HEK293 (cell line): ENCODE results near the gene GLYATL3.

Source experiments
- CTCF ChIA-PET: fragments of 350-600 bp; formaldehyde crosslinking; extraction: SDS; loops from one replicate; lab custom pipeline; 2021; ENCODE audit warnings: antibody characterized with exemption; lab: Yijun Ruan, JAX
- POLR2A ChIA-PET: fragments of 300-600 bp; formaldehyde crosslinking; extraction: SDS; loops from one replicate; lab custom pipeline; 2020; ENCODE audit warnings: antibody characterized with exemption, inconsistent platforms; lab: Yijun Ruan, JAX
- H3K27ac ChIP-seq: fragments of 200-500 bp; sonication (Bioruptor generic); 2 replicates; pipeline ENCODE4 v1.5.1; 2014; ENCODE audit warnings: low read depth, low read length, control low read depth, inconsistent platforms; ENCODE audit errors: extremely low read depth
- H3K36me3 ChIP-seq, 2 experiments: fragments of 200-500 bp in 1 of 2; sonication (Bioruptor generic) in 1 of 2; 1 replicate in 1 of 2; 2 replicates in 1 of 2; pipeline ENCODE4 v1.5.1; 2014 to 2017; ENCODE audit warnings: inconsistent platforms in 2 of 2, low read length in 2 of 2; ENCODE audit not compliant: control insufficient read depth in 2 of 2, insufficient read depth in 1 of 2
- H3K4me1 ChIP-seq: fragments of 200-500 bp; sonication (Bioruptor generic); 2 replicates; pipeline ENCODE4 v1.5.1; 2014; ENCODE audit warnings: mild to moderate bottlenecking, low read length, inconsistent platforms; ENCODE audit not compliant: control insufficient read depth, insufficient read depth
- H3K4me3 ChIP-seq: 2 replicates; pipeline ENCODE4 v1.5.1; 2011; ENCODE audit warnings: low read depth, mild to moderate bottlenecking, control low read depth, low read length, moderate library complexity
- H3K9me3 ChIP-seq: fragments of 200-500 bp; sonication (Bioruptor generic); 2 replicates; pipeline ENCODE4 v1.5.1; 2014; ENCODE audit warnings: low read depth, low read length, inconsistent platforms; ENCODE audit not compliant: control insufficient read depth, insufficient read depth
- GLI4 ChIP-seq: fragments of 450-650 bp; formaldehyde crosslinking; IDR thresholded peaks from 2 replicates; pipeline ENCODE4 v1.5.1; 2016; ENCODE audit warnings: missing biosample characterization, missing genetic modification characterization
- MZF1 ChIP-seq: fragments of 450-650 bp; formaldehyde crosslinking; IDR thresholded peaks from 2 replicates; pipeline ENCODE4 v1.5.1; 2017; ENCODE audit warnings: missing biosample characterization, missing genetic modification characterization, borderline replicate concordance
- PATZ1 ChIP-seq: fragments of 450-650 bp; formaldehyde crosslinking; IDR thresholded peaks from 2 replicates; pipeline ENCODE4 v1.5.1; 2016; ENCODE audit warnings: missing biosample characterization, missing genetic modification characterization
- PBX3 ChIP-seq: sonication (generic); formaldehyde crosslinking; IDR thresholded peaks from 2 replicates; pipeline ENCODE4 v1.8.1; 2022; ENCODE audit warnings: mild to moderate bottlenecking, moderate library complexity, missing genetic modification reagents
- PRDM2 ChIP-seq: fragments of 450-650 bp; formaldehyde crosslinking; IDR thresholded peaks from 2 replicates; pipeline ENCODE4 v1.5.1; 2016; ENCODE audit warnings: missing biosample characterization, missing genetic modification characterization, borderline replicate concordance
- SCRT1 ChIP-seq: fragments of 450-650 bp; formaldehyde crosslinking; IDR thresholded peaks from 2 replicates; pipeline ENCODE4 v1.5.1; 2016; ENCODE audit warnings: missing biosample characterization, missing genetic modification characterization, borderline replicate concordance
- ZBTB10 ChIP-seq: fragments of 450-650 bp; formaldehyde crosslinking; IDR thresholded peaks from 2 replicates; pipeline ENCODE4 v1.5.1; 2016; ENCODE audit warnings: missing biosample characterization, missing genetic modification characterization
- ZFP3 ChIP-seq: fragments of 450-650 bp; formaldehyde crosslinking; IDR thresholded peaks from 2 replicates; pipeline ENCODE4 v1.5.1; 2016; ENCODE audit warnings: low read depth, missing biosample characterization, missing genetic modification characterization
- ZNF223 ChIP-seq: fragments of 450-650 bp; formaldehyde crosslinking; IDR thresholded peaks from 2 replicates; pipeline ENCODE4 v1.5.1; 2016; ENCODE audit warnings: missing biosample characterization, missing genetic modification characterization
- ZNF248 ChIP-seq: fragments of 450-650 bp; formaldehyde crosslinking; IDR thresholded peaks from 2 replicates; pipeline ENCODE4 v1.5.1; 2017; ENCODE audit warnings: missing biosample characterization, missing genetic modification characterization
- ZNF292 ChIP-seq: fragments of 450-650 bp; formaldehyde crosslinking; IDR thresholded peaks from 2 replicates; pipeline ENCODE4 v1.5.1; 2016; ENCODE audit warnings: low read depth, missing biosample characterization, missing genetic modification characterization, borderline replicate concordance
- ZNF335 ChIP-seq: fragments of 450-650 bp; formaldehyde crosslinking; conservative IDR thresholded peaks from 2 replicates; pipeline ENCODE4 v1.5.1; 2016; ENCODE audit warnings: missing biosample characterization, missing genetic modification characterization
- ZNF426 ChIP-seq: fragments of 450-650 bp; formaldehyde crosslinking; IDR thresholded peaks from 2 replicates; pipeline ENCODE4 v1.5.1; 2017; ENCODE audit warnings: missing biosample characterization, missing genetic modification characterization, mild to moderate bottlenecking, inconsistent platforms, moderate library complexity
- ZNF48 ChIP-seq: fragments of 450-650 bp; formaldehyde crosslinking; IDR thresholded peaks from 2 replicates; pipeline ENCODE4 v1.5.1; 2016; ENCODE audit warnings: missing biosample characterization, missing genetic modification characterization
- ZNF529 ChIP-seq: fragments of 450-650 bp; formaldehyde crosslinking; IDR thresholded peaks from 2 replicates; pipeline ENCODE4 v1.5.1; 2017; ENCODE audit warnings: missing genetic modification characterization, missing biosample characterization; ENCODE audit not compliant: insufficient replicate concordance
- ZNF558 ChIP-seq: fragments of 450-650 bp; formaldehyde crosslinking; IDR thresholded peaks from 2 replicates; pipeline ENCODE4 v1.5.1; 2016; ENCODE audit warnings: missing biosample characterization, missing genetic modification characterization
- ZNF621 ChIP-seq: fragments of 450-650 bp; formaldehyde crosslinking; IDR thresholded peaks from 2 replicates; pipeline ENCODE4 v1.5.1; 2017; ENCODE audit warnings: missing biosample characterization, missing genetic modification characterization
- ZNF701 ChIP-seq: fragments of 450-650 bp; formaldehyde crosslinking; IDR thresholded peaks from 2 replicates; pipeline ENCODE4 v1.5.1; 2016; ENCODE audit warnings: missing biosample characterization, missing genetic modification characterization
- ZNF704 ChIP-seq: fragments of 450-650 bp; formaldehyde crosslinking; IDR thresholded peaks from 2 replicates; pipeline ENCODE4 v1.5.1; 2016; ENCODE audit warnings: missing biosample characterization, missing genetic modification characterization
- ZSCAN5A ChIP-seq: fragments of 450-650 bp; formaldehyde crosslinking; IDR thresholded peaks from 2 replicates; pipeline ENCODE4 v1.5.1; 2016; ENCODE audit warnings: missing biosample characterization, missing genetic modification characterization

GLYATL3 gene

GRCh38 chr6:49499623-49500022 is at the start of gene GLYATL3:
Gene GLYATL3, plus strand, starts transcription at chr6:49499923. Its CDS starts 12,068 bp downstream, at chr6:49511991.
- Histone ChIP-seq H3K27ac (no peak within 1 kb of the TSS), H3K4me1 (no peaks in the 10 kb centered on the region), H3K4me3 (no peak within 1 kb of the TSS), H3K9me3 (no peaks in the 10 kb centered on the region), H3K36me3 (no peaks in the 10 kb centered on the region)
- POLR2A ChIA-PET: no interaction called here
- TF ChIP-seq ZSCAN5A: no peak
- TF ChIP-seq ZNF701: no peak
- TF ChIP-seq ZNF558: no peak
- no peak for TF ChIP-seq ZNF529 (tag by site-specific recombination)
- no peak for TF ChIP-seq ZNF621 (tag by site-specific recombination)
- TF ChIP-seq ZNF335 (tag by site-specific recombination): no peak
- no peak for TF ChIP-seq ZNF48 (tag by site-specific recombination)
- TF ChIP-seq PRDM2 (tag by site-specific recombination): no peak
- TF ChIP-seq ZNF292 (tag by site-specific recombination): no peak
- TF ChIP-seq ZNF426: no peak
- no peak for TF ChIP-seq ZNF248 (tag by site-specific recombination)
- no peak for TF ChIP-seq ZNF704 (tag by site-specific recombination)
- no peak for TF ChIP-seq ZFP3 (tag by site-specific recombination)
- CTCF ChIA-PET: no interaction called here

- ChIA-PET CTCF (interaction anchor here (0.5 to 1.4 kb wide), 10 partner anchors 13 to 1434 kb away, joined by 3 to 6 read pairs (median 3); no protein-coding TSS in a partner anchor), POLR2A (no interaction called here)
- H3K27ac ChIP-seq: no peak overlapping the region
- H3K4me1 ChIP-seq: no peaks in the 10 kb centered on the region
- TF ChIP-seq PBX3: no peak
- no peak for TF ChIP-seq ZBTB10 (tag by site-specific recombination)
- no peak for TF ChIP-seq PATZ1 (tag by site-specific recombination)
- no peak for TF ChIP-seq SCRT1 (tag by site-specific recombination)
- TF ChIP-seq MZF1 (tag by site-specific recombination): no peak
- TF ChIP-seq ZNF223 (tag by site-specific recombination): no peak
- no peak for TF ChIP-seq GLI4 (tag by site-specific recombination)
- no peaks in the 10 kb centered on the region for H3K9me3 ChIP-seq
- peaks cover 28 to 51% of the 10 kb centered on the region in 2 experiments for H3K36me3 ChIP-seq
- H3K4me3 ChIP-seq: no peak overlapping the region
These were observed 46.5 kb upstream of the GLYATL3 start for GRCh38 chr6:49453221-49453620.
